Chondrocyte (in vitro differentiated cells): ENCODE measurements around the gene BGN. TPM values are rescaled to one million over a fixed set of nuclear protein-coding genes. Genes with fewer than 3 reads are reported as not detected.

ENCODE experiments used
- DNase-seq: peaks from one replicate; pipeline ENCODE4 v3.0.0; 2021; ENCODE audit warnings: mixed read lengths, low spot score
- H3K27ac Mint-ChIP-seq: one replicate; pipeline ENCODE4 v1.8.0; 2021; ENCODE audit warnings: mild to moderate bottlenecking, moderate library complexity, mixed read lengths; ENCODE audit not compliant: unreplicated experiment
- H3K27me3 Mint-ChIP-seq: 2 replicates; pipeline ENCODE4 v1.8.0; 2021; ENCODE audit warnings: low read depth, mixed read lengths
- H3K36me3 Mint-ChIP-seq: 2 replicates; pipeline ENCODE4 v1.8.0; 2021; ENCODE audit warnings: low read depth, mixed read lengths
- H3K4me1 Mint-ChIP-seq: 2 replicates; pipeline ENCODE4 v1.8.0; 2021; ENCODE audit warnings: low read depth, mild to moderate bottlenecking, mixed read lengths
- H3K4me3 Mint-ChIP-seq: one replicate; pipeline ENCODE4 v1.8.0; 2021; ENCODE audit warnings: mild to moderate bottlenecking, moderate library complexity, mixed read lengths; ENCODE audit not compliant: unreplicated experiment
- H3K9me3 Mint-ChIP-seq: 2 replicates; pipeline ENCODE4 v1.8.0; 2021; ENCODE audit warnings: low read depth, mixed read lengths
- CTCF ChIP-seq: fragments of 200-600 bp; sonication (generic); IDR thresholded peaks from 2 replicates; pipeline ENCODE4 v1.5.0; 2021; ENCODE audit warnings: antibody characterized with exemption, mild to moderate bottlenecking, moderate library complexity
- total RNA-seq: library from RNA; stranded (reverse); gene quantifications from 3 replicates; pipeline ENCODE4 v1.2.1, GENCODE V29; 2021

Gene BGN
- total RNA-seq, 1 donor from 2014 or later: 2,632 TPM

- H3K4me1 Mint-ChIP-seq: no peaks in the 10 kb centered on the region
- H3K36me3 Mint-ChIP-seq: no peaks in the 10 kb centered on the region
- H3K27ac Mint-ChIP-seq: no peak overlapping the region
- no peak for TF ChIP-seq CTCF
- peaks cover 4% of the 10 kb centered on the region for H3K9me3 Mint-ChIP-seq
- DNase-seq: no peak
- H3K4me3 Mint-ChIP-seq: no peak overlapping the region
- H3K27me3 Mint-ChIP-seq: peaks cover 10% of the 10 kb centered on the region
Measured at GRCh38 chrX:153530411-153531129, 35.8 kb downstream of the BGN start.

- peaks cover 2% of the 10 kb centered on the region for H3K27me3 Mint-ChIP-seq
- no peak overlapping the region for H3K27ac Mint-ChIP-seq
- H3K4me1 Mint-ChIP-seq: no peaks in the 10 kb centered on the region
- peaks cover 4% of the 10 kb centered on the region for H3K9me3 Mint-ChIP-seq
- no peak for TF ChIP-seq CTCF
- H3K4me3 Mint-ChIP-seq: no peak overlapping the region
- no peaks in the 10 kb centered on the region for H3K36me3 Mint-ChIP-seq
- no peak for DNase-seq
Measured at GRCh38 chrX:153533091-153533490, 38.3 kb downstream of the BGN start.

- no peak overlapping the region for H3K4me3 Mint-ChIP-seq
- DNase-seq: no peak
- H3K4me1 Mint-ChIP-seq: no peaks in the 10 kb centered on the region
- H3K27me3 Mint-ChIP-seq: peaks cover 1% of the 10 kb centered on the region
- no peak overlapping the region for H3K27ac Mint-ChIP-seq
- no peaks in the 10 kb centered on the region for H3K36me3 Mint-ChIP-seq
- H3K9me3 Mint-ChIP-seq: no peaks in the 10 kb centered on the region
- no peak for TF ChIP-seq CTCF
Measured at GRCh38 chrX:153537080-153537479, 42.3 kb downstream of the BGN start.

GRCh38 chrX:153537526-153538295 is 42.9 kb downstream of the BGN start:
- DNase-seq: no peak
- no peak overlapping the region for H3K27ac Mint-ChIP-seq
- TF ChIP-seq CTCF: no peak
- H3K27me3 Mint-ChIP-seq: peaks cover 1% of the 10 kb centered on the region
- no peaks in the 10 kb centered on the region for H3K9me3 Mint-ChIP-seq
- H3K4me1 Mint-ChIP-seq: no peaks in the 10 kb centered on the region
- no peaks in the 10 kb centered on the region for H3K36me3 Mint-ChIP-seq
- no peak overlapping the region for H3K4me3 Mint-ChIP-seq

- Mint-ChIP-seq H3K4me3 (no peak overlapping the region), H3K27me3 (peaks cover 1% of the 10 kb centered on the region), H3K9me3 (no peaks in the 10 kb centered on the region), H3K4me1 (no peaks in the 10 kb centered on the region), H3K36me3 (no peaks in the 10 kb centered on the region), H3K27ac (no peak overlapping the region)
- no peak for DNase-seq
- no peak for TF ChIP-seq CTCF
Measured at GRCh38 chrX:153538424-153538823, 43.6 kb downstream of the BGN start.
